Left lobe of liver (tissue), 2 donors: ENCODE measurements around the gene TMEM35A. TPM values are rescaled to one million over a fixed set of nuclear protein-coding genes. Genes with fewer than 3 reads are reported as not detected.
"Not testable (repeated sequence)": the region's sequence is repeated elsewhere in the genome, so short reads cannot be mapped to it uniquely, and the experiment has no call there.

ENCODE experiments used
- ATAC-seq: fragments of 200-7000 bp; cut with Tn5 transposase; one replicate; pipeline ENCODE4 v1.9.1; 2020; ENCODE audit warnings: mild to moderate bottlenecking, moderate library complexity
- DNase-seq: peaks from one replicate; pipeline ENCODE4 v3.0.0-alpha.2; 2020; ENCODE audit warnings: low spot score
- total RNA-seq: library from RNA; stranded (reverse); gene quantifications from one replicate; pipeline ENCODE4 v1.2.1, GENCODE V29; 2021
- donor health status: DM: no; HTN: no; CAD: no; lungs with moderate emphysema.
- donor health status: DM: no; HTN: yes; CAD: no.

The TMEM35A gene, protein sequence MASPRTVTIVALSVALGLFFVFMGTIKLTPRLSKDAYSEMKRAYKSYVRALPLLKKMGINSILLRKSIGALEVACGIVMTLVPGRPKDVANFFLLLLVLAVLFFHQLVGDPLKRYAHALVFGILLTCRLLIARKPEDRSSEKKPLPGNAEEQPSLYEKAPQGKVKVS
- total RNA-seq, result not detected

- ATAC-seq (no peak), DNase-seq (no peak)
These were observed at the start of gene TMEM35A for GRCh38 chrX:101078716-101079598. TSS of gene TMEM35A (plus strand) at chrX:101078879. CDS start at chrX:101079003, 124 bp downstream.

- no peak for DNase-seq
- ATAC-seq, result no peak
These were observed 49.0 kb upstream of the TMEM35A start for GRCh38 chrX:101029665-101030064.

DNA sequence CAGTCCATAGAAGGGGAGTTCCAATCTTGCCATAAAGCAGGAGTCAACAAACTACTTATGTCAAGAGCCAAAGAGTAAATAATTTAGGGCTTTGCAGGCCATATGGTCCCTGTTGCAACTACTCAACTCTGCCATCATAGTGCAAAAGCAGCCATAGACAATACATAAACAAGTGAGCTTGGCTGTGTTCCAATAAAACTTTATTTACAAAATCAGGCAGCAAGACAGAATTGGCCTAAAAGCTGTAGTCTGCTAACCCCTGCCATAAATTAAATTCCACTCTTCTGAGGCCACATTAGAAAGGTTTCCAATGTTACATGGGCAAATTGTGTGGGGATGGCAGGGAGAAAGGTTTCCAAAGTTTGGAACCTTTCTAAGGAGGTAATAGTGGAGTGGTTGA is 41.4 kb upstream of the TMEM35A start:
- ATAC-seq (no peak), DNase-seq (no peak)

DNA sequence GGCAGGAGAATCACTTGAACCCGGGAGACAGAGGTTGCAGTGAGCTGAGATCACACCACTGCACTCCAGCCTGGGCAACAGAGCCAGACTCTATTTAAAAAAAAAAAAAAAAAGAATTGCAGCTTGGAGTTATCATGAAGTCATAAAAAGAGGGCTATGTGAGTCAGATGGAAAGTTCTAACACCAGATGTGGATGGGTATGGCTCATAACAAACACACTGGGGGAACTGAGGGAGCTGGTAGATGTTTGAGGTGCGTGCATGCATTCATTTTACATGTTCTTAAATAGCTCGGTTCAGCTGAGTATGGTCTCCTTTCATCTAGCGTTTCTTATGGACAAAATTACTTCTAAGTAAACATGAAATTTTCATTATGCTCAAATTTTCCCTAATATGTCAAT is 38.5 kb upstream of the TMEM35A start:
- DNase-seq, result no peak
- ATAC-seq, result no peak

- peak; percentile 45 for ATAC-seq
- no peak for DNase-seq
These were observed 27.5 kb upstream of the TMEM35A start for GRCh38 chrX:101051153-101051548.

DNA sequence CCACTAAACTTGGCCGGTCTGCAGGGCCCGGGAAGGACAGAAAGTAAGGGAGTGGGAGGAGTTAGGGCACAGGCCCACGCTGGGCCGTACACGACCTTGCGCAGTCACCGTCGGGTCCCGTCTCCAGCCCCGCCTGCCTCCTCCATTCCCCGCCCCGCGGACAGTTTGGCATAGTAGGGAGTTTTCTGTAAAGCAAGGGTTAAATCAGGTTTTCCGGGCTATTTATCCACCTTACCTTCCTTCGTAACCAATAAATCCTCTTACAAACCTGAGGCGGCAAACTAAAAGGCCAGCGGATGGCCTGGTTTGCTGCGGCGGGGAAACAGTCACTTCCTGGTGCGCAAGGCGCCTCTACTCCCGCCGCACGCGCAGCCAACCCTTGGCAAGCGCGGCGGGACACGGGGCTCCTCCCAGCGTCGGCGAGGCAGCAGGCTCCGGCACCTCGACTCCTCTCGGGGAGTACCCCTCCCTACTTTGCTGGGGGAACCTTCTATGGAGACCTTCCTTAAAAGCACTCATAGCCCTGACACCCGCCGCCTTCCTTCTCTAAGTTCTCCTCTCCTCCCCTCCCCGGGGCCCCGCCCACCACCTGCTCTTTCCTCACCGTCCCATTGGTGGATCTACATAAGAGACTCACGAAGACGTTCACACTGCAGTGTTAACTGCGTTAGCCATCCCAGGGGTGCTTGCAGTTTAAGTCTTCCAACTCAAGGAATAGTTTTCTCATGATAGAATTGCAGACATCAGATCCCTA is 27.0 kb upstream of the TMEM35A start, which contains the start of gene TRMT2B:
Gene TRMT2B (minus strand): TSS at position 563 of the 754 bp plus-strand sequence. CDS start 9,822 bp downstream, outside the sequence.
- ATAC-seq, result peak; percentile 95
- peak; percentile 74 for DNase-seq

- DNase-seq, ATAC-seq: not testable (repeated sequence)
These were observed 22.1 kb upstream of the TMEM35A start for GRCh38 chrX:101056551-101056950.

- ATAC-seq (no peak), DNase-seq (no peak)
These were observed 21.5 kb upstream of the TMEM35A start for GRCh38 chrX:101057093-101057714.

- no peak for DNase-seq
- no peak for ATAC-seq
These were observed 16.5 kb upstream of the TMEM35A start for GRCh38 chrX:101062176-101062575.

GRCh38 chrX:101071582-101071981 is 7.1 kb upstream of the TMEM35A start:
- ATAC-seq (no peak), DNase-seq (no peak)

GRCh38 chrX:101079736-101080270 is 1.1 kb downstream of the TMEM35A start:
- DNase-seq, result no peak
- no peak for ATAC-seq

- ATAC-seq (no peak), DNase-seq (no peak)
These were observed 1.8 kb downstream of the TMEM35A start for GRCh38 chrX:101080326-101081124.

GRCh38 chrX:101081231-101081630 is 2.6 kb downstream of the TMEM35A start:
- DNase-seq, result no peak
- ATAC-seq, result no peak

DNA sequence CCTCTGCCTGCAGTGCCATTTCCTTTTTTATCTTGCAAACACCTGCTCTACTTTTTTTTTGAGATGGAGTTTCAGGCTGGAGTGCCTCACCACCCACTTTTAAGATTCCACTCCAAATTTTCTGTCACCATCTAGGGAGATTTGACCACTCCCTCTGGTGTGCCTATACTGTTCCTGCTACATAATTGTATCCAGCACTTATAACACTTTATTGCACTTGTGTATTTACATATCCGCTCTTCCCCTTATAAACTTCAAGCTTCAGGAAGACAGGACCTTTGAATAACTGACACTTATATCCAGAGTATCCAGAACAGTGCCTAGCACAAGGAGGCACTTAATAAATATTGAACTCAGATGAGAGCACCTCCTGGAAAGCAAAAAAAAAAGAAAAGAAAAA is 13.1 kb downstream of the TMEM35A start:
- no peak for ATAC-seq
- DNase-seq, result no peak

- DNase-seq, result peak; percentile 94
These were observed 19.1 kb downstream of the TMEM35A start, which contains the start of gene CENPI for GRCh38 chrX:101097546-101098453. TSS of gene CENPI (plus strand) at chrX:101098204. CDS start at chrX:101101071, 2,867 bp downstream.

DNA sequence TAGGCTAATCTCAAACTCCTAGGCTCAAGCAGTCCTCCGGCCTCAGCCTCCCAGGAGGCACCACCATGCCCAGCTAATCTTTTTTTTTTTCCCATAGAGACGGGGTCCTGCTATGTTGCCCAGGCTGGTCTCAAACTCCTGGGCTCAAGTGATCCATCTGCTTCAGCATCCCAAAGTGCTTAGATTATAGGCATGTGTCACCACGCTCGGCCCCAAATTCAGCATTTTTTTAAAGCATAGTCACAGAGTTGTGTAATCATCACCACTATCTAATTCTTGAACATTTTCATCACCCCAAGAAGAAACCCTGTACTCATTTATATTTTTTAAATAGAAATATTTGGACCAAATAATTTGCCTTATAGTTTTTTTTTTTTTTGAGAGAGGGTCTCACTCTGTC is 29.6 kb downstream of the TMEM35A start:
- DNase-seq (no peak), ATAC-seq (no peak)

More at GRCh38 chrX:101097546-101098453, 19.1 kb downstream of the TMEM35A start, which contains the start of gene CENPI:
- ATAC-seq, result peak; percentile 98

DNA sequence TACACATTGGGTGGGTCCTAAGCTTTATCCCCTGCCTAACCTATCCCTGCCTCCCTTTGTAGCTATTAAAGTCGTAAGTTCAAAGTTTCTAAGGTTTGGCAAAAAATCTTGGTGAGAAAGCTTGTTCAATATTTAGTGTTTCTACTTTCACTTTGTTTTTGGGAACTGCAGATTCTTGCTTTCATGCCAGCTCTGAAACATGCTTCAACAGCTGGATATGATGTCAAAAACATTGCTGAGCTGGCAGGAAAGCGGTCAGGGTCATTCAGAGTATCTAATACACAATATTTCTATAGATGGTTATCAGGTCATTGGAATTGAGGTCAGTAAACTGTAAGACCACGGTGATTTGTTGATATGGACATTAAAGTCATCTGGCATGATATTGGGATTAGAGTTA is 39.0 kb downstream of the TMEM35A start:
- ATAC-seq (no peak), DNase-seq (no peak)

DNA sequence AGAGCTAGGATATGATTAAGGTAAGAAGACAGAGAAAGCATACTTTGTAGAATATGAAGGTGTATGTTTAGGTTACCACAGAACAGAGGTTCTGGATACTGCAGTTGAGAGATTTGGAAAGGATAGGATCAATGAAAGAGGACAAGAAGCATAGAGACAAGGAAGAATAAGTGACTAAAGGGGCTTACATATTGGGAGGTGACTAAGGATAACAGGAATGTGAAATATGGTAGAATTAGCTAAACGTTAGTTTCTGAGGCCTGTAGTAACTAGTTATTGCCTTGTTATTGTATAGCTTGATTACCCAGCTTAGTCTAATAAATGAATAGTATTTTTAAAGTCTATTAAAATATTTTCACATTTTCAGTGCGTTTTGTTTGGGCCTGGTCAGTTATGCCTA is 57.6 kb downstream of the TMEM35A start:
- DNase-seq (no peak), ATAC-seq (no peak)
